HCT116 (cell line): ENCODE measurements around the gene LRP2BP. TPM values are rescaled to one million over a fixed set of nuclear protein-coding genes. Genes with fewer than 3 reads are reported as not detected.

Experiments used
- ATAC-seq: fragments of 200-7000 bp; cut with Tn5 transposase; 2 replicates; pipeline ENCODE4 v1.9.1; 2020; ENCODE audit warnings: mild to moderate bottlenecking, moderate library complexity
- BruUV-seq: library from RNA; stranded (reverse); fragments of 400-500 nt; replicated peaks from 2 replicates; lab custom pipeline; 2021; lab: Mats Ljungman, UMichigan
- CTCF ChIA-PET: fragments of 300-600 bp; sonication (Branson Sonifier 250); formaldehyde crosslinking; loops from one replicate; lab custom pipeline; 2021; ENCODE audit warnings: antibody characterized with exemption; lab: Charles Lee
- POLR2A ChIA-PET: fragments of 300-600, 350-600 bp; sonication (Branson Sonifier 250); formaldehyde crosslinking; loops from one replicate; lab custom pipeline; 2021; ENCODE audit warnings: antibody characterized with exemption; lab: Charles Lee
- RAD21 ChIA-PET, 2 experiments: fragments of 300-600 bp; sonication (Branson Sonifier 250); formaldehyde crosslinking; loops; one replicate each; lab custom pipeline; 2023; ENCODE audit warnings: low total read pairs in 2 of 2; ENCODE audit not compliant: uncharacterized antibody in 2 of 2, unreplicated experiment in 2 of 2, low non-redundant PET in 1 of 2; lab: Charles Lee
- DNase-seq: peaks from one replicate; pipeline ENCODE4 v3.0.0-alpha.2; 2010; ENCODE audit warnings: low read depth, low spot score
- H2AFZ ChIP-seq: fragments of 200-600 bp; shearing (Covaris generic), sonication (generic); 2 replicates; pipeline ENCODE4 v1.6.1; 2017; ENCODE audit warnings: low read depth, mixed run types, mixed read lengths, antibody characterized with exemption, low read length; ENCODE audit not compliant: poor library complexity, severe bottlenecking
- H3K27ac ChIP-seq: 2 replicates; pipeline ENCODE4 v1.5.1; 2012; ENCODE audit warnings: low read depth, low read length
- H3K27me3 ChIP-seq: fragments of 200-600 bp; sonication (generic); 2 replicates; pipeline ENCODE4 v1.6.1; 2016; ENCODE audit warnings: mixed run types, low read length, mixed read lengths; ENCODE audit not compliant: insufficient read depth
- H3K36me3 ChIP-seq, 2 experiments: fragments of 200-500 bp in 1 of 2; fragments of 200-600 bp in 1 of 2; sonication (Bioruptor generic) in 1 of 2; sonication (generic) in 1 of 2; 2 replicates each; pipeline versions ENCODE4 v1.5.1 to v1.6.1; 2014 to 2016; ENCODE audit warnings: low read length in 2 of 2, inconsistent platforms in 1 of 2, mixed read lengths in 1 of 2, mixed run types in 1 of 2; ENCODE audit not compliant: insufficient read depth in 2 of 2, control insufficient read depth in 1 of 2
- H3K4me1 ChIP-seq, 2 experiments: fragments of 200-600 bp in 1 of 2; sonication (generic) in 1 of 2; 2 replicates each; pipeline versions ENCODE4 v1.5.1 to v1.6.1; 2012 to 2017; ENCODE audit warnings: low read length in 2 of 2, inconsistent platforms in 1 of 2, mild to moderate bottlenecking in 1 of 2, mixed read lengths in 1 of 2, mixed run types in 1 of 2, moderate library complexity in 1 of 2; ENCODE audit not compliant: insufficient read depth in 2 of 2, control insufficient read depth in 1 of 2
- H3K4me2 ChIP-seq: fragments of 200-600 bp; sonication (generic); 2 replicates; pipeline ENCODE4 v1.6.1; 2017; ENCODE audit warnings: mixed run types, low read length, mixed read lengths
- H3K4me3 ChIP-seq, 2 experiments: fragments of 200-600 bp in 1 of 2; sonication (generic) in 1 of 2; replicated peaks in 1 of 2; 2 replicates each; pipeline ENCODE4 v1.5.1; 2011 to 2016; ENCODE audit warnings: low read length in 2 of 2, control low read depth in 1 of 2, low read depth in 1 of 2, mild to moderate bottlenecking in 1 of 2, mixed read lengths in 1 of 2, mixed run types in 1 of 2
- H3K79me2 ChIP-seq: fragments of 200-600 bp; sonication (generic); 2 replicates; pipeline ENCODE4 v1.6.1; 2017; ENCODE audit warnings: mild to moderate bottlenecking, mixed run types, low read length, moderate library complexity, mixed read lengths; ENCODE audit not compliant: insufficient read depth
- H3K9ac ChIP-seq: fragments of 200-600 bp; sonication (generic); 2 replicates; pipeline ENCODE4 v1.6.1; 2016; ENCODE audit warnings: low read length, mixed read lengths
- H3K9me2 ChIP-seq: fragments of 200-600 bp; sonication (generic), shearing (Covaris generic); 2 replicates; pipeline ENCODE4 v1.6.1; 2017; ENCODE audit warnings: mixed run types, mild to moderate bottlenecking, moderate library complexity; ENCODE audit not compliant: insufficient read depth
- H3K9me3 ChIP-seq, 2 experiments: fragments of 200-500 bp in 1 of 2; fragments of 200-600 bp in 1 of 2; sonication (Bioruptor generic) in 1 of 2; sonication (generic) in 1 of 2; 2 replicates each; pipeline ENCODE4 v1.6.1; 2014 to 2017; ENCODE audit warnings: low read length in 2 of 2, mixed read lengths in 2 of 2, inconsistent platforms in 1 of 2, low read depth in 1 of 2, mild to moderate bottlenecking in 1 of 2, mixed run types in 1 of 2, moderate library complexity in 1 of 2; ENCODE audit not compliant: control insufficient read depth in 1 of 2, insufficient read depth in 1 of 2
- H4K20me1 ChIP-seq: fragments of 200-600 bp; sonication (generic), shearing (Covaris generic); 2 replicates; pipeline ENCODE4 v1.6.1; 2017; ENCODE audit warnings: mixed run types, mild to moderate bottlenecking, moderate library complexity; ENCODE audit not compliant: insufficient read depth
- CBX3 ChIP-seq: IDR thresholded peaks from 2 replicates; pipeline ENCODE4 v1.6.1; 2012; ENCODE audit warnings: low read depth
- EGR1 ChIP-seq: IDR thresholded peaks from 2 replicates; pipeline ENCODE4 v1.6.1; 2012; ENCODE audit warnings: low read depth
- EZH2 ChIP-seq: fragments of 200-600 bp; sonication (generic); IDR thresholded peaks from 2 replicates; pipeline ENCODE4 v1.6.1; 2017; ENCODE audit warnings: antibody characterized with exemption, mixed run types
- EZH2phosphoT487 ChIP-seq: fragments of 200-600 bp; IDR thresholded peaks from 2 replicates; pipeline ENCODE4 v1.6.1; 2018; ENCODE audit warnings: antibody characterized with exemption, borderline replicate concordance
- FOSL1 ChIP-seq: IDR thresholded peaks from 2 replicates; pipeline ENCODE4 v1.6.1; 2012; ENCODE audit warnings: low read depth
- MAX ChIP-seq: IDR thresholded peaks from 2 replicates; pipeline ENCODE4 v1.6.1; 2012
- POLR2A ChIP-seq: IDR thresholded peaks from 2 replicates; pipeline ENCODE4 v1.7.0; 2011; ENCODE audit warnings: borderline replicate concordance; ENCODE audit not compliant: insufficient read depth, insufficient read length; ENCODE audit errors: extremely low read depth
- POLR2AphosphoS5 ChIP-seq: IDR thresholded peaks from 2 replicates; pipeline ENCODE4 v1.6.1; 2011; ENCODE audit warnings: mild to moderate bottlenecking, low read depth, low read length, moderate library complexity
- RAD21 ChIP-seq: IDR thresholded peaks from 2 replicates; pipeline ENCODE4 v1.6.1; 2012; ENCODE audit warnings: low read depth, mild to moderate bottlenecking
- SIN3A ChIP-seq: IDR thresholded peaks from 2 replicates; pipeline ENCODE4 v1.6.1; 2012; ENCODE audit warnings: low read depth
- SRF ChIP-seq: IDR thresholded peaks from 2 replicates; pipeline ENCODE4 v1.6.1; 2012; ENCODE audit warnings: low read depth
- TCF7L2 ChIP-seq: IDR thresholded peaks from 2 replicates; pipeline ENCODE4 v1.7.0; 2011; ENCODE audit warnings: borderline replicate concordance, inconsistent platforms; ENCODE audit not compliant: insufficient read depth, insufficient read length; ENCODE audit errors: extremely low read depth
- YY1 ChIP-seq: IDR thresholded peaks from 2 replicates; pipeline ENCODE4 v1.6.1; 2011; ENCODE audit warnings: low read length, low read depth, moderate library complexity, mild to moderate bottlenecking; ENCODE audit not compliant: insufficient replicate concordance; ENCODE audit errors: extremely low read depth
- ZNF274 ChIP-seq: fragments of 200-500 bp; sonication (Bioruptor generic); IDR thresholded peaks from 2 replicates; pipeline ENCODE4 v1.6.1; 2014; ENCODE audit warnings: mild to moderate bottlenecking, low read depth, low read length, inconsistent platforms
- intact Hi-C: fragments of 100-400 bp; cut with micrococcal nuclease; formaldehyde crosslinking; loops from 2 replicates; pipeline ENCODE4 v1.10.0; 2022
- total RNA-seq: library from RNA; stranded (reverse); gene quantifications from one replicate; pipeline ENCODE4 v1.2.1, GENCODE V29; 2021; ENCODE audit not compliant: unreplicated experiment

LRP2BP gene
- total RNA-seq, 1 experiment from 2014 or later = 2.9 TPM

- H3K4me2 ChIP-seq = no peak overlapping the region
- DNase-seq = no peak
- no peaks in the 10 kb centered on the region for H3K79me2 ChIP-seq
- H3K9ac ChIP-seq = no peak overlapping the region
- H3K4me3 ChIP-seq = no peak overlapping the region
- H3K4me1 ChIP-seq = peaks cover 5 to 7% of the 10 kb centered on the region in 2 experiments; a peak in 2 of 4 replicates
- no peaks in the 10 kb centered on the region for H3K27me3 ChIP-seq
- H3K36me3 ChIP-seq = no peaks in the 10 kb centered on the region
- no TSS peak for BruUV-seq
- H3K9me3 ChIP-seq = no peaks in the 10 kb centered on the region
- no peaks in the 10 kb centered on the region for H4K20me1 ChIP-seq
- H3K9me2 ChIP-seq = no peaks in the 10 kb centered on the region
- RAD21 ChIA-PET = no interaction called here
- intact Hi-C loops = no loop called here
- TF ChIP-seq EZH2 (no peak), POLR2AphosphoS5 (no peak), SIN3A (no peak), POLR2A (no peak), CBX3 (no peak), MAX (no peak), YY1 (no peak), ZNF274 (no peak)
- TF ChIP-seq, all 23 proteins: peak for 0
- POLR2A ChIA-PET = no interaction called here
- Histone ChIP-seq H2AFZ (no peak overlapping the region), H3K27ac (no peak overlapping the region)
- no peak; the same call in 1 of the 2 replicates for ATAC-seq
- CTCF ChIA-PET = no interaction called here
These were observed 15.4 kb downstream of the LRP2BP start for GRCh38 chr4:185380320-185380719.

GRCh38 chr4:185379326-185380295 lies 16.1 kb downstream of the LRP2BP start:
- ChIA-PET CTCF (no interaction called here), RAD21 (no interaction called here), POLR2A (interaction anchor here (0.6 kb wide), 1 partner anchor 17 kb away, joined by 4 read pairs; no protein-coding TSS in a partner anchor)
- no peaks in the 10 kb centered on the region for H3K9me3 ChIP-seq
- no peaks in the 10 kb centered on the region for H3K36me3 ChIP-seq
- DNase-seq = no peak
- H3K79me2 ChIP-seq = no peaks in the 10 kb centered on the region
- H2AFZ ChIP-seq = no peak overlapping the region
- intact Hi-C loops = no loop called here
- no peak overlapping the region for H3K4me3 ChIP-seq
- H3K9ac ChIP-seq = no peak overlapping the region
- no peak overlapping the region for H3K4me2 ChIP-seq
- H3K4me1 ChIP-seq = peaks cover 5 to 7% of the 10 kb centered on the region in 2 experiments; a peak in 2 of 4 replicates
- H3K9me2 ChIP-seq = no peaks in the 10 kb centered on the region
- ATAC-seq = no peak
- no peaks in the 10 kb centered on the region for H3K27me3 ChIP-seq
- no peak overlapping the region for H3K27ac ChIP-seq
- TF ChIP-seq FOSL1 (no peak), SRF (no peak), POLR2A (no peak), RAD21 (no peak), POLR2AphosphoS5 (no peak), ZNF274 (no peak), EZH2phosphoT487 (no peak), YY1 (no peak), EGR1 (no peak), TCF7L2 (no peak)
- no TSS peak for BruUV-seq
- no peaks in the 10 kb centered on the region for H4K20me1 ChIP-seq
